Osteocyte (in vitro differentiated cells): ENCODE data around the gene SMPD3. TPM values are rescaled to one million over a fixed set of nuclear protein-coding genes. Genes with fewer than 3 reads are reported as not detected.

Experiments used
- DNase-seq: peaks from one replicate; pipeline ENCODE4 v3.0.0; 2021; ENCODE audit warnings: mixed read lengths; ENCODE audit not compliant: unreplicated experiment; ENCODE audit errors: extremely low spot score
- H3K27ac Mint-ChIP-seq: one replicate; pipeline ENCODE4 v1.8.0; 2021; ENCODE audit warnings: mild to moderate bottlenecking, mixed read lengths; ENCODE audit not compliant: unreplicated experiment
- H3K27me3 Mint-ChIP-seq: one replicate; pipeline ENCODE4 v1.8.0; 2021; ENCODE audit warnings: mixed read lengths; ENCODE audit not compliant: unreplicated experiment
- H3K36me3 Mint-ChIP-seq: one replicate; pipeline ENCODE4 v1.8.0; 2021; ENCODE audit warnings: mixed read lengths; ENCODE audit not compliant: unreplicated experiment
- H3K4me1 Mint-ChIP-seq: one replicate; pipeline ENCODE4 v1.8.0; 2021; ENCODE audit warnings: mixed read lengths; ENCODE audit not compliant: unreplicated experiment
- H3K4me3 Mint-ChIP-seq: one replicate; pipeline ENCODE4 v1.8.0; 2021; ENCODE audit warnings: mild to moderate bottlenecking, moderate library complexity, mixed read lengths; ENCODE audit not compliant: unreplicated experiment
- H3K9me3 Mint-ChIP-seq: one replicate; pipeline ENCODE4 v1.8.0; 2021; ENCODE audit warnings: mixed read lengths; ENCODE audit not compliant: unreplicated experiment
- CTCF ChIP-seq: fragments of 200-600 bp; sonication (generic); IDR thresholded peaks from 2 replicates; pipeline ENCODE4 v1.5.0; 2021; ENCODE audit warnings: antibody characterized with exemption, mild to moderate bottlenecking, moderate library complexity
- total RNA-seq: library from RNA; stranded (reverse); gene quantifications from 2 replicates; pipeline ENCODE4 v1.2.1, GENCODE V29; 2021

The SMPD3 gene
- total RNA-seq, 1 donor from 2014 or later: not detected

- H3K27ac Mint-ChIP-seq: no peak overlapping the region
- peaks cover 17% of the 10 kb centered on the region for H3K27me3 Mint-ChIP-seq
- no peak for DNase-seq
- H3K36me3 Mint-ChIP-seq: no peaks in the 10 kb centered on the region
- no peak overlapping the region for H3K4me3 Mint-ChIP-seq
- no peaks in the 10 kb centered on the region for H3K4me1 Mint-ChIP-seq
- H3K9me3 Mint-ChIP-seq: no peaks in the 10 kb centered on the region
- no peak for TF ChIP-seq CTCF
Measured at GRCh38 chr16:68376590-68376989, 71.7 kb downstream of the SMPD3 start.

DNA sequence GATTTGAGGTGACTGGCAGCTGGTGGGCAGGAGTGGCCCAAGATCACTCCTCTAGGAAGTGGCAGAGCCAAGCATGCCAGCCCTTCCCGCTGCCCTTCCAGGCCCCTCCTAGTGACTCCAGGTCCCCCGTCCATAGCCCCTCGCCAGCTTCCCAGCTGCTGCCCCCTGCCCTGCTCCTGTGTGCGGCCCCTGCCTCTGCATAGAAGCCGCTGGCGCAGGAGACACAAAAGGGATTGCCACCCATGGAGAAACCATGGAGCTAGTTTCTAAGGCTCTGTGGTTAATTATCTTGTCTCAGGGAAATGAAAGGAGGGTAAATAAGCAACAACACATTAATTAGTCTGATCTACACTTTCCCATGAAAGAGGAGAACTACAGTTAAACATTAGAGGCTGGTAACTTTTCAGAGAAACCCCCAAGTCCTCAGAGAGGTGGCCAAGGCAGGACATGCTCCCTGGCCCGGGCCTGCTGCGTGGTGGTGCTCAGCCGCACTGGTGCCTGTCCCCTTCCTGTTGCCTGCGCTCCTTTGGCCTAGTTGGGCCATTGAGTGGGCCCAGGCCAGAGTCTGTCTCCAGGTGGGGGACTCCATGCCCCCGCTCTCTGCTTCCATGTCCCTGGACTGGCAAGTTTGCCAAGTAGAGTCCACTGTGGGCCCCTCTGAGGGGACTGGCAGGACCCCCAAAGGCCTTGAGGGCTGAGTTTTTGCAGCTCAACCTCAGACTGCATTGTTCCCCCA lies 72.3 kb downstream of the SMPD3 start:
- H3K4me3 Mint-ChIP-seq: no peak overlapping the region
- no peaks in the 10 kb centered on the region for H3K4me1 Mint-ChIP-seq
- no peaks in the 10 kb centered on the region for H3K9me3 Mint-ChIP-seq
- no peak overlapping the region for H3K27ac Mint-ChIP-seq
- no peaks in the 10 kb centered on the region for H3K36me3 Mint-ChIP-seq
- peaks cover 17% of the 10 kb centered on the region for H3K27me3 Mint-ChIP-seq
- no peak for DNase-seq
- no peak for TF ChIP-seq CTCF

GRCh38 chr16:68374961-68375660 lies 73.2 kb downstream of the SMPD3 start:
- no peak overlapping the region for H3K27ac Mint-ChIP-seq
- no peak overlapping the region for H3K4me3 Mint-ChIP-seq
- TF ChIP-seq CTCF: no peak
- no peaks in the 10 kb centered on the region for H3K9me3 Mint-ChIP-seq
- DNase-seq: no peak
- H3K27me3 Mint-ChIP-seq: peaks cover 17% of the 10 kb centered on the region
- no peaks in the 10 kb centered on the region for H3K4me1 Mint-ChIP-seq
- H3K36me3 Mint-ChIP-seq: no peaks in the 10 kb centered on the region

DNA sequence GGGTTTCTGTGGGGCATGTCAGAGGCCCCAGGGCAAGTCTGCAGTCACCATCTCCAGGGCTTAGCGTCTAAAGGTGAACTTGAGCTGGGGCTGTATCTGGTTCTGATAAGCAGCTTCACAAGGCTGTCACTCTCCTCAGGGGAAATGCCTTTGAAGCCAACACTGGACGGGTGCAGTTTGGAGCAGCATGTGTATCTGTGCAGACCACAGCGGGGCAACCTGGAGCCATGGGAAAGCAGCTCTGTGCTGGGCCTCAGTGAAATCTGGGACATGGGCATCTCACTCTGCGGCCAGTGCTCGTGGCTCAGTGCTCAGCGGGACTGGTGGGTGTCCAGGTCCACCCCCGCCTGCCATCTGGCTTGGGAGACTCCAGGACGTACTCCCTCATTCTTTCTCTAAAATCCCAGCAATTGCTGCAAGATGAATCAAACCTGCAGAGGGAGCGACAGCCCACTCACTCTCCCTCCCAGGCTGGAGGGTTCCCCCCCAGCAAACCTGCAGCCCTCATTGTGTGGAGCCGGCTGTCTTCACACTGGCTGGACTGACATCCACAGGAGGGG lies 74.0 kb downstream of the SMPD3 start:
- Mint-ChIP-seq H3K9me3 (no peaks in the 10 kb centered on the region), H3K27me3 (peaks cover 15% of the 10 kb centered on the region), H3K36me3 (no peaks in the 10 kb centered on the region), H3K4me3 (no peak overlapping the region), H3K27ac (no peak overlapping the region), H3K4me1 (no peaks in the 10 kb centered on the region)
- no peak for TF ChIP-seq CTCF
- no peak for DNase-seq

DNA sequence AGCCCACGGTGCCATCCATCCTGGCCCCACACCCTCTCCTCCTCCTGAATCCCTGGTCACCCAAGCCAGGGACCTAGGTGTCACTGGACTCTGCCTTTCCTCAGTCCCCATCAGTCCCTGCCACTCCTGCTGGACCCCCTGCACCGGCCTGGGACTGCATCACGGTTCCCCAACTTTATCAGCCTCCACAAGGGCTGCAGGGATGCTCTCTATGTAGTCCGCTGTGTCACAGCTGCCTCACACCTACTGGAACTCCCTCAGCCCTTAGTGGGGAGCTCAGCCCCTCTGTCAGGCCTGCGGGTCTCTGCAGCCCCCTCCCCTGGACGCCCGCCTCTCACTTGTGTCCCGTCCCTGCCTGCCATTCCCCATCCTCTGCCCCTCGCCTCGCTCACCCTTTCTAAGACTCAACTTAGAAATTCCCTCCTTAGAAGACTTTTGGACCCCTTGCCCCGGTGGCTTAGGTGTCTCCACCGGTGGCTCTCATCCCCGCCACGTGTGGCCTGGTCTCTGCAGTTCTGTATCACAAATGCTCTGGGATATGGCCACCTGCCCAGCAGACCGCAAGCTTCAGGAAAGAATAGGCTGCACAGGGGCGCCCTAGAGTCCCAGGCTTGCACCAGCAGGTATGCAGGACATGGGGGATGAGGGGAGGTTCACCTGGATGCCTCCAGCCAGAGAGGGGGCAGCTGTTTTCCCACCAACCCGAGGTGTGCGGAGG lies 74.6 kb downstream of the SMPD3 start:
- Mint-ChIP-seq H3K27me3 (peaks cover 11% of the 10 kb centered on the region), H3K27ac (no peak overlapping the region), H3K9me3 (no peaks in the 10 kb centered on the region), H3K4me1 (no peaks in the 10 kb centered on the region), H3K36me3 (no peaks in the 10 kb centered on the region), H3K4me3 (no peak overlapping the region)
- DNase-seq: no peak
- no peak for TF ChIP-seq CTCF
